Measurements from ENCODE around the gene ZNF426. TPM values are rescaled to one million over a fixed set of nuclear protein-coding genes. Genes with fewer than 3 reads are reported as not detected.

Gene ZNF426
- polyA plus RNA-seq, 4 donors = 19.6 to 23.3 (median 21.4) TPM

DNA sequence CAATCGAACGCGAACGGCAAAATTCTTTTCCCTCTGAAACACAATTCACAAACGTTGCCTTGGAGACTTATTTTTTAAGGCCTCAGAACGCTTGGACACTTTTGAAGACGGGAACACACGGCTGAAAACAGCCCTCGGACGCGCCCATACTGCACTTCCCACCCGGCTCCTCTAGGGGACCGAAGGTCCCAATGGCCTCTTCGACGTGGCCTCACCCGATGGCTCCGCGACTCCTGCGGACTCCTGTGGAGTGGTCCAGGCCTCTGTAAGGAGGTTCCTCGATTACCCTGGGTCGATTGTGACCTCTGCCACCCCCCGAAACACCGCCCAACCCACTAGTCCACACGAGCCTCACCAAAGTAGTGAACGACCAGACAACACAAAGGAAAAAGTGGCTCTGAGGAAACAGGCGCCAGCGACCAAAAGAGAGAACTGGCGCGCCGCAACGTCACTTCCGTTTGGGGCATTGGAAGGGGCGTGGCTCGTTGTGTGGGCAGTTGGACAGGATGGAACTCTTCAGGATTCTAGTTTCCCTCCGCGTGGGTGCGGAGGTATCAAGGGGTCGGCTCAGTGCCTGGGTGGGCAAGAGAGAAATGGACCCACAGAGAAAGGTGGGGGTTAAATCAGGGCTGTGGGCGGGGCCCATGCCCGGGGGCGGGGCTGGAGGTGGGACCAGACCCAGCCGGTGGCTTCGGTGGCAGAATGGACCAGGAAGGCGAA lies 40.1 kb downstream of the ZNF426 start, which contains the start of gene ZNF560:
Gene ZNF560 (minus strand): TSS at position 434 of the 720 bp plus-strand sequence. CDS start 23,303 bp downstream, outside the sequence.
- DNase-seq (ENCODE audit: low read depth in 4 of 4, low spot score in 2 of 4) = no peak

DNA sequence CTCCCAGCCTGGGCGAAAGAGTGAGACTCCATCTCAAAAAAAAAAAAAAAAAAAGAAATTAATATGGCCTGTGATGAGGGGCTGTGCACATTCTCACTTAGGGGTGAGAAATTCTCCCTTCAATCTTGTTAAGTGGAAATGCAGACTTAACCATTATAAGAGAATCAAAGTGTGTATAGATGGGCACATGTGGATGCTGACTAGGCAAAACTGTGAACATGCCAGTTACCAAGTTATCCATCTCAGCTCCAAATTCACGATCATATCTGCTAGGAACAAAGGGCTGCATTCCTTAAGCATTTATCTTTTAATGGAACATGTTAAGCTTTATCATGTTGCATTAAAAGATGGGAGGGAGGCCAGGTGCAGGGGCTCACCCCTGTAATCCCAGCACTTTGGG lies 44.3 kb downstream of the ZNF426 start:
- no peak for DNase-seq (ENCODE audit: low read depth in 4 of 4, low spot score in 2 of 4)

GRCh38 chr19:9487016-9487415 lies 51.4 kb downstream of the ZNF426 start:
- no peak for DNase-seq (ENCODE audit: low read depth in 4 of 4, low spot score in 2 of 4)

- no peak for DNase-seq (ENCODE audit: low read depth in 4 of 4, low spot score in 2 of 4)
Observed at GRCh38 chr19:9485140-9485539, 53.3 kb downstream of the ZNF426 start.

DNA sequence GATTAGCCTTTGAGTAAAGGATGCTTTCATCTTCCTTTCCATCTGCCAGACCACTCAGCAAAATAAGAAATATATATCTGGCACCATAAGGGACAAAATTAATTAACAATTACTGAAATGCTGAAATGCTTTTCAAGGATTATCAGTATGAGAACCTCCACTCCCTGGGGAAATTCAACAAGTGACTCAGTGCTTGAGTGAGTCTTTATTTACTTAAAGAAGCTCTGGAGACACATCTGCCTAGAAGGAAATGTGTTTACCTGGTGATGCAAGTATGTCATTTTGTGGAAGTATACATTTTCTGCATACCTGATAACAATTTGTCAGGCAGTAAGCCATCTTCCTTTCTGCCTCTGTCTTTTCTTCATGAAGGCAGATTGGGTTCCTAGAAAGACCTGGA lies 63.5 kb downstream of the ZNF426 start:
- DNase-seq (ENCODE audit: low read depth in 4 of 4, low spot score in 2 of 4) = no peak

Other genes starting within 250 kb of the ZNF426 start
- 1 to 10 TPM; 6.5 to 8.7 (median 6.9) TPM for gene ZNF699, start 228.8 kb downstream of the ZNF426 start, polyA plus RNA-seq (ENCODE audit: insufficient read length in 4 of 4)
- 10 to 100 TPM; 49.0 to 71.6 (median 62.9) TPM for gene ZNF559, start 214.5 kb downstream of the ZNF426 start, polyA plus RNA-seq (ENCODE audit: insufficient read length in 4 of 4)
- 10 to 100 TPM in 2 of 4 donors, 1 to 10 TPM in 2; 6.6 to 16.8 (median 11.4) TPM for gene ZNF177, start 175.6 kb downstream of the ZNF426 start, polyA plus RNA-seq (ENCODE audit: insufficient read length in 4 of 4)
- 10 to 100 TPM; 29.6 to 81.2 (median 38.0) TPM for gene ZNF266, start 103.1 kb downstream of the ZNF426 start, polyA plus RNA-seq (ENCODE audit: insufficient read length in 4 of 4)
- under 1 TPM; 0.62 to 0.79 (median 0.77) TPM for gene ZNF560, start 40.0 kb downstream of the ZNF426 start, polyA plus RNA-seq (ENCODE audit: insufficient read length in 4 of 4)
- gene ZNF121, start 45.9 kb upstream of the ZNF426 start, polyA plus RNA-seq (ENCODE audit: insufficient read length in 4 of 4) = 10 to 100 TPM; 13.5 to 31.6 (median 17.9) TPM
- 10 to 100 TPM; 54.9 to 65.4 (median 63.1) TPM for gene ZNF561, start 82.6 kb upstream of the ZNF426 start, polyA plus RNA-seq (ENCODE audit: insufficient read length in 4 of 4)
- gene ZNF562, start 136.5 kb upstream of the ZNF426 start, polyA plus RNA-seq (ENCODE audit: insufficient read length in 4 of 4) = 10 to 100 TPM; 21.5 to 26.0 (median 22.6) TPM
- 10 to 100 TPM; 12.9 to 37.4 (median 25.4) TPM for gene ZNF846, start 230.1 kb upstream of the ZNF426 start, polyA plus RNA-seq (ENCODE audit: insufficient read length in 4 of 4)